Neuronal stem cell (in vitro differentiated cells): ENCODE measurements around the gene SCFD2.

Experiments used
- DNase-seq: peaks from one replicate; pipeline ENCODE4 v3.0.0-alpha.2; 2013; ENCODE audit warnings: low spot score
- H2AFZ ChIP-seq: one replicate; pipeline ENCODE4 v1.6.1; 2013; ENCODE audit warnings: mild to moderate bottlenecking, low read length, inconsistent platforms
- H2AK5ac ChIP-seq: 2 replicates; pipeline ENCODE4 v1.6.1; 2013; ENCODE audit warnings: low read depth, mild to moderate bottlenecking, inconsistent platforms, low read length, moderate library complexity, mixed read lengths
- H2BK120ac ChIP-seq: 2 replicates; pipeline ENCODE4 v1.6.1; 2013; ENCODE audit warnings: low read depth, mild to moderate bottlenecking, inconsistent platforms, low read length, moderate library complexity, mixed read lengths
- H2BK12ac ChIP-seq: one replicate; pipeline ENCODE4 v1.6.1; 2013; ENCODE audit warnings: low read length, inconsistent platforms
- H2BK15ac ChIP-seq: 2 replicates; pipeline ENCODE4 v1.6.1; 2013; ENCODE audit warnings: mild to moderate bottlenecking, low read length, inconsistent platforms, mixed read lengths
- H2BK5ac ChIP-seq: one replicate; pipeline ENCODE4 v1.6.1; 2013; ENCODE audit warnings: inconsistent platforms, mild to moderate bottlenecking, low read length, moderate library complexity
- H3K14ac ChIP-seq: one replicate; pipeline ENCODE4 v1.6.1; 2013; ENCODE audit warnings: low read length, inconsistent platforms
- H3K18ac ChIP-seq: 2 replicates; pipeline ENCODE4 v1.6.1; 2013; ENCODE audit warnings: low read length, inconsistent platforms
- H3K23ac ChIP-seq: 2 replicates; pipeline ENCODE4 v1.6.1; 2013; ENCODE audit warnings: low read depth, mild to moderate bottlenecking, mixed read lengths, low read length, inconsistent platforms; ENCODE audit not compliant: poor library complexity
- H3K27ac ChIP-seq: replicated peaks from 3 replicates; pipeline ENCODE4 v1.5.1; 2013; ENCODE audit warnings: low read length, inconsistent platforms
- H3K27me3 ChIP-seq, 3 experiments: 2 replicates each; pipeline ENCODE4 v1.6.1; 2013; ENCODE audit warnings: low read length in 3 of 3, mild to moderate bottlenecking in 2 of 3, inconsistent platforms in 1 of 3, low read depth in 1 of 3, mixed read lengths in 1 of 3, moderate library complexity in 1 of 3; ENCODE audit not compliant: control insufficient read depth in 3 of 3, insufficient read depth in 3 of 3
- H3K36me3 ChIP-seq, 2 donors: replicated peaks in 1 of 2; 2 replicates each; pipeline ENCODE4 v1.6.1; 2013; ENCODE audit warnings: low read length in 2 of 2; ENCODE audit not compliant: control insufficient read depth in 2 of 2, insufficient read depth in 2 of 2
- H3K4ac ChIP-seq: 2 replicates; pipeline ENCODE4 v1.6.1; 2013; ENCODE audit warnings: inconsistent platforms, mild to moderate bottlenecking, low read length, moderate library complexity
- H3K4me1 ChIP-seq, 2 donors: 1 replicate in 1 of 2; 2 replicates in 1 of 2; pipeline ENCODE4 v1.6.1; 2013; ENCODE audit warnings: low read length in 2 of 2, low read depth in 1 of 2; ENCODE audit not compliant: control insufficient read depth in 2 of 2, insufficient read depth in 1 of 2
- H3K4me2 ChIP-seq: one replicate; pipeline ENCODE4 v1.6.1; 2013; ENCODE audit warnings: mild to moderate bottlenecking, low read length, inconsistent platforms; ENCODE audit not compliant: insufficient read depth, poor library complexity, severe bottlenecking
- H3K4me3 ChIP-seq, 2 donors: 2 replicates each; pipeline ENCODE4 v1.5.1; 2013; ENCODE audit warnings: low read length in 2 of 2, mild to moderate bottlenecking in 2 of 2, inconsistent platforms in 1 of 2, moderate library complexity in 1 of 2
- H3K79me1 ChIP-seq: one replicate; pipeline ENCODE4 v1.6.1; 2013; ENCODE audit warnings: low read depth, mild to moderate bottlenecking, inconsistent platforms, low read length, moderate library complexity
- H3K9ac ChIP-seq: one replicate; pipeline ENCODE4 v1.6.1; 2013; ENCODE audit warnings: mild to moderate bottlenecking, low read depth, low read length, inconsistent platforms; ENCODE audit not compliant: poor library complexity
- H3K9me3 ChIP-seq, 2 donors: replicated peaks in 1 of 2; 2 replicates each; pipeline versions ENCODE3 to v1.6.1; 2013; ENCODE audit warnings: low read length in 2 of 2, mild to moderate bottlenecking in 2 of 2, inconsistent platforms in 1 of 2, low read depth in 1 of 2, mixed read lengths in 1 of 2, moderate library complexity in 1 of 2; ENCODE audit not compliant: control insufficient read depth in 2 of 2, insufficient read depth in 1 of 2
- H4K8ac ChIP-seq: one replicate; pipeline ENCODE4 v1.6.1; 2013; ENCODE audit warnings: low read depth, mild to moderate bottlenecking, inconsistent platforms, low read length, moderate library complexity
- H4K91ac ChIP-seq: one replicate; pipeline ENCODE4 v1.6.1; 2013; ENCODE audit warnings: low read length, low read depth, mild to moderate bottlenecking, inconsistent platforms; ENCODE audit not compliant: poor library complexity
- WGBS, 2 donors: extraction: QIAGEN DNeasy Blood & Tissue Kit; methylation state at CpG; one replicate each; pipeline ENCODE4 v1.1.7; 2013; ENCODE audit warnings: missing lambda C conversion rate in 2 of 2, mixed read lengths in 1 of 2; ENCODE audit not compliant: insufficient read length in 2 of 2, insufficient replicate concordance in 1 of 2; ENCODE audit errors: extremely low coverage in 2 of 2; 5-methylcytosine and 5-hydroxymethylcytosine counted together

SCFD2 gene

GRCh38 chr4:53322696-53323095 lies 43.2 kb downstream of the SCFD2 start:
- Histone ChIP-seq H3K4me1 (no peaks in the 10 kb centered on the region), H3K4ac (no peak overlapping the region), H3K9ac (no peak overlapping the region), H2AK5ac (no peak overlapping the region), H2AFZ (no peak overlapping the region), H3K18ac (no peak overlapping the region), H3K14ac (no peak overlapping the region), H3K9me3 (no peaks in the 10 kb centered on the region), H3K36me3 (no peaks in the 10 kb centered on the region), H2BK12ac (no peak overlapping the region), H3K79me1 (peaks cover 2% of the 10 kb centered on the region), H4K91ac (no peak overlapping the region), H2BK120ac (no peak overlapping the region), H3K23ac (no peak overlapping the region), H3K4me3 (no peak overlapping the region), H3K27me3 (no peaks in the 10 kb centered on the region), H2BK5ac (no peak overlapping the region), H2BK15ac (no peak overlapping the region), H3K27ac (no peak overlapping the region), H3K4me2 (no peak overlapping the region), H4K8ac (no peak overlapping the region)
- no peak for DNase-seq

- no peak for DNase-seq
- H4K91ac ChIP-seq: no peak overlapping the region
- H3K23ac ChIP-seq: no peak overlapping the region
- WGBS, 2 donors: no CpG with 5 or more reads among the region's 2 CpGs
- H3K14ac ChIP-seq: no peak overlapping the region
- peaks cover 2% of the 10 kb centered on the region for H3K79me1 ChIP-seq
- no peaks in the 10 kb centered on the region for H3K4me1 ChIP-seq
- H2AK5ac ChIP-seq: no peak overlapping the region
- no peak overlapping the region for H2BK5ac ChIP-seq
- no peak overlapping the region for H3K9ac ChIP-seq
- no peak overlapping the region for H3K18ac ChIP-seq
- no peaks in the 10 kb centered on the region for H3K27me3 ChIP-seq
- H2BK120ac ChIP-seq: no peak overlapping the region
- H3K36me3 ChIP-seq: no peaks in the 10 kb centered on the region
- no peak overlapping the region for H3K4me2 ChIP-seq
- H3K9me3 ChIP-seq: no peaks in the 10 kb centered on the region
- no peak overlapping the region for H2BK15ac ChIP-seq
- H4K8ac ChIP-seq: no peak overlapping the region
- H3K4ac ChIP-seq: no peak overlapping the region
- H2AFZ ChIP-seq: no peak overlapping the region
- H3K4me3 ChIP-seq: no peak overlapping the region
- no peak overlapping the region for H3K27ac ChIP-seq
- H2BK12ac ChIP-seq: no peak overlapping the region
Observed at GRCh38 chr4:53321984-53322289, 43.9 kb downstream of the SCFD2 start.

GRCh38 chr4:53321151-53321983 lies 44.5 kb downstream of the SCFD2 start:
- no peaks in the 10 kb centered on the region for H3K9me3 ChIP-seq
- H2BK120ac ChIP-seq: no peak overlapping the region
- no peak overlapping the region for H2BK15ac ChIP-seq
- H3K23ac ChIP-seq: no peak overlapping the region
- no peak overlapping the region for H3K4me2 ChIP-seq
- H3K18ac ChIP-seq: no peak overlapping the region
- no peaks in the 10 kb centered on the region for H3K4me1 ChIP-seq
- no peak overlapping the region for H2AK5ac ChIP-seq
- H4K91ac ChIP-seq: no peak overlapping the region
- no peak overlapping the region for H2BK5ac ChIP-seq
- no peak overlapping the region for H3K14ac ChIP-seq
- H3K4me3 ChIP-seq: no peak overlapping the region
- H3K9ac ChIP-seq: no peak overlapping the region
- H3K27ac ChIP-seq: no peak overlapping the region
- no peak overlapping the region for H2BK12ac ChIP-seq
- no peaks in the 10 kb centered on the region for H3K36me3 ChIP-seq
- DNase-seq: no peak
- WGBS, 2 donors: no CpG with 5 or more reads among the region's 3 CpGs
- no peak overlapping the region for H2AFZ ChIP-seq
- H3K79me1 ChIP-seq: peaks cover 2% of the 10 kb centered on the region
- no peaks in the 10 kb centered on the region for H3K27me3 ChIP-seq
- no peak overlapping the region for H3K4ac ChIP-seq
- no peak overlapping the region for H4K8ac ChIP-seq

GRCh38 chr4:53315300-53315699 lies 50.6 kb downstream of the SCFD2 start:
- Histone ChIP-seq H3K27me3 (no peaks in the 10 kb centered on the region), H2AFZ (no peak overlapping the region), H2AK5ac (no peak overlapping the region), H3K23ac (no peak overlapping the region), H3K9me3 (no peaks in the 10 kb centered on the region), H2BK120ac (no peak overlapping the region), H2BK12ac (no peak overlapping the region), H3K27ac (no peak overlapping the region), H4K91ac (no peak overlapping the region), H3K36me3 (no peaks in the 10 kb centered on the region), H2BK5ac (no peak overlapping the region), H3K9ac (no peak overlapping the region), H3K18ac (no peak overlapping the region), H4K8ac (no peak overlapping the region), H3K4me3 (no peak overlapping the region), H2BK15ac (no peak overlapping the region), H3K14ac (no peak overlapping the region), H3K4me1 (no peaks in the 10 kb centered on the region), H3K4me2 (no peak overlapping the region), H3K79me1 (no peaks in the 10 kb centered on the region), H3K4ac (no peak overlapping the region)
- DNase-seq: no peak
- no CpG with 5 or more reads among the region's 1 CpG for WGBS, 2 donors
